Brain microvascular endothelial cell (primary cell): Measurements from ENCODE around the gene PSMD11.

Experiments used
- DNase-seq: peaks from one replicate; pipeline ENCODE4 v3.0.0-alpha.2; 2020
- H3K27ac ChIP-seq: fragments of 250-450 bp; sonication (Bioruptor Pico); 2 replicates; pipeline ENCODE4 v1.5.1; 2020; ENCODE audit warnings: mild to moderate bottlenecking, moderate library complexity
- H3K27me3 ChIP-seq: fragments of 250-450 bp; sonication (Bioruptor Pico); replicated peaks from 2 replicates; pipeline ENCODE4 v1.5.1; 2020; ENCODE audit warnings: mild to moderate bottlenecking
- H3K36me3 ChIP-seq: fragments of 250-450 bp; sonication (Bioruptor Pico); replicated peaks from 2 replicates; pipeline ENCODE4 v1.5.1; 2020; ENCODE audit warnings: mild to moderate bottlenecking
- H3K4me3 ChIP-seq: 2 replicates; pipeline ENCODE4 v1.5.1; 2011; ENCODE audit warnings: low read depth, mild to moderate bottlenecking, control low read depth, low read length, moderate library complexity
- CTCF ChIP-seq: IDR thresholded peaks from 2 replicates; pipeline ENCODE4 v1.5.1; 2011; ENCODE audit warnings: low read depth, mild to moderate bottlenecking, moderate library complexity, low read length, control low read depth, inconsistent platforms; ENCODE audit errors: missing control alignments
- in situ Hi-C: cut with HindIII; loops from 2 replicates; pipeline ENCODE4 v1.10.0; 2017; ENCODE audit warnings: low sequenced_read_pairs, low pct_ligation_motif_present

The PSMD11 gene

GRCh38 chr17:32516940-32517701 lies 72.8 kb downstream of the PSMD11 start:
- H3K27me3 ChIP-seq, result no peaks in the 10 kb centered on the region
- in situ Hi-C loops, result no loop called here
- H3K4me3 ChIP-seq, result no peak overlapping the region
- no peaks in the 10 kb centered on the region for H3K36me3 ChIP-seq
- H3K27ac ChIP-seq, result no peak overlapping the region
- no peak for DNase-seq
- TF ChIP-seq CTCF, result no peak

- no peak for DNase-seq
Observed at GRCh38 chr17:32517982-32518381, 73.7 kb downstream of the PSMD11 start.

GRCh38 chr17:32518646-32519227 lies 74.4 kb downstream of the PSMD11 start:
- in situ Hi-C loops, result no loop called here
- TF ChIP-seq CTCF, result no peak
- Histone ChIP-seq H3K27ac (no peak overlapping the region), H3K36me3 (no peaks in the 10 kb centered on the region), H3K4me3 (peak overlapping the region; percentile 51), H3K27me3 (no peaks in the 10 kb centered on the region)
- DNase-seq, result no peak

More at GRCh38 chr17:32517982-32518381, 73.7 kb downstream of the PSMD11 start:
- Histone ChIP-seq H3K27me3 (no peaks in the 10 kb centered on the region), H3K27ac (no peak overlapping the region), H3K4me3 (no peak overlapping the region), H3K36me3 (no peaks in the 10 kb centered on the region)
- in situ Hi-C loops, result no loop called here
- TF ChIP-seq CTCF, result no peak

- H3K27me3 ChIP-seq, result no peaks in the 10 kb centered on the region
- TF ChIP-seq CTCF, result no peak
- peak overlapping the region; percentile 30 for H3K27ac ChIP-seq
- in situ Hi-C loops, result no loop called here
- DNase-seq, result no peak
- H3K4me3 ChIP-seq, result peak overlapping the region; percentile 51
- no peaks in the 10 kb centered on the region for H3K36me3 ChIP-seq
Observed at GRCh38 chr17:32519228-32520103, 75.2 kb downstream of the PSMD11 start.

GRCh38 chr17:32520104-32520701 lies 75.9 kb downstream of the PSMD11 start:
- in situ Hi-C loops, result no loop called here
- no peak for DNase-seq
- Histone ChIP-seq H3K36me3 (no peaks in the 10 kb centered on the region), H3K27ac (peak overlapping the region; percentile 30), H3K27me3 (no peaks in the 10 kb centered on the region), H3K4me3 (peak overlapping the region; percentile 51)
- TF ChIP-seq CTCF, result no peak
